Right lobe of liver (tissue), 6 donors: ENCODE measurements around the gene CDX2. TPM values are rescaled to one million over a fixed set of nuclear protein-coding genes. Genes with fewer than 3 reads are reported as not detected.

Experiments
- ATAC-seq, 4 donors: fragments of 200-7000 bp; cut with Tn5 transposase; one replicate each; pipeline ENCODE4 v1.9.1; 2020; ENCODE audit warnings: mild to moderate bottlenecking in 4 of 4, moderate library complexity in 4 of 4
- DNase-seq, 3 donors: peaks; one replicate each; pipeline ENCODE4 v3.0.0-alpha.2; 2020
- H3K27ac ChIP-seq, 3 donors: fragments of 200-600 bp; one replicate each; pipeline ENCODE4 v1.8.0; 2022
- H3K27me3 ChIP-seq, 2 donors: fragments of 200-600 bp; one replicate each; pipeline ENCODE4 v1.8.0; 2022
- H3K36me3 ChIP-seq, 4 donors: fragments of 200-600 bp; sonication (generic) in 1 of 4; one replicate each; pipeline versions ENCODE4 v1.5.1 to v1.8.0; 2017 to 2022; ENCODE audit warnings: control low read depth in 1 of 4
- H3K4me1 ChIP-seq, 4 donors: fragments of 200-600 bp; sonication (generic) in 1 of 4; one replicate each; pipeline versions ENCODE4 v1.5.1 to v1.8.0; 2017 to 2022; ENCODE audit warnings: control low read depth in 1 of 4
- H3K4me3 ChIP-seq, 3 donors: fragments of 200-600 bp; one replicate each; pipeline ENCODE4 v1.8.0; 2022
- H3K9me3 ChIP-seq, 4 donors: fragments of 200-600 bp; sonication (generic) in 1 of 4; one replicate each; pipeline versions ENCODE4 v1.5.1 to v1.8.0; 2017 to 2022; ENCODE audit warnings: control low read depth in 1 of 4
- POLR2A ChIP-seq: fragments of 450-650 bp; IDR thresholded peaks from one replicate; pipeline ENCODE4 v1.6.1; 2017; ENCODE audit warnings: antibody characterized with exemption, mild to moderate bottlenecking
- WGBS: methylation state at CpG from one replicate; pipeline ENCODE4 v1.1.6; 2018; ENCODE audit warnings: low coverage, low lambda C conversion rate; ENCODE audit not compliant: insufficient coverage; ENCODE audit errors: missing lambda C conversion rate; 5-methylcytosine and 5-hydroxymethylcytosine counted together
- intact Hi-C, 2 donors: fragments of 100-400 bp; cut with DNase I; formaldehyde crosslinking; loops; one replicate each; pipeline versions ENCODE4 v1.11.2 to v1.14.1; 2022
- total RNA-seq, 6 experiments: library from RNA; depleted of rRNA in 2 of 6; stranded (reverse); fragments of >200 nt in 2 of 6; fragmentation: NEBNext Ultra II Directional in 3 of 6; extraction: Animal tissue kit (Norgen Biotek cat#: 25700) in 3 of 6; gene quantifications; one replicate each; pipeline versions ENCODE4 v1.1.0 to v1.2.4, GENCODE V29; 2016 to 2023
- TF ChIP-seq, protein P1 (sequence below), 4 donors: fragments of 200-600 bp in 3 of 4; fragments of 450-650 bp in 1 of 4; IDR thresholded peaks; one replicate each; pipeline versions ENCODE4 v1.5.1 to v1.8.0; 2016 to 2022; ENCODE audit warnings: antibody characterized with exemption in 4 of 4, mild to moderate bottlenecking in 2 of 4
- donor health status: DM: no; HTN: yes; CAD: no.
- donor health status: DM: no; HTN: no; CAD: no.
- donor health status: DM: no; HTN: no; CAD: no.
- donor health status: DM: no; HTN: yes; CAD: no.
- donor health status: DM: no; HTN: yes; CAD: no.

CDX2 gene
- total RNA-seq, 6 experiments from 2014 or later, result not detected

GRCh38 chr13:27955014-27955591 is 14.0 kb downstream of the CDX2 start:
- Histone ChIP-seq H3K4me3 (peak overlapping the region in 2 of 3 donors; percentile 66 to 67), H3K9me3 (no peaks in the 10 kb centered on the region), H3K4me1 (peaks cover 0 to 11% (median 3%) of the 10 kb centered on the region in 4 donors), H3K36me3 (no peaks in the 10 kb centered on the region), H3K27ac (peak overlapping the region in 1 of 3 donors; percentile 98), H3K27me3 (no peaks in the 10 kb centered on the region)
- no peak for DNase-seq
- no peak for ATAC-seq
- TF ChIP-seq POLR2A, result no peak
- TF ChIP-seq, protein P1, sequence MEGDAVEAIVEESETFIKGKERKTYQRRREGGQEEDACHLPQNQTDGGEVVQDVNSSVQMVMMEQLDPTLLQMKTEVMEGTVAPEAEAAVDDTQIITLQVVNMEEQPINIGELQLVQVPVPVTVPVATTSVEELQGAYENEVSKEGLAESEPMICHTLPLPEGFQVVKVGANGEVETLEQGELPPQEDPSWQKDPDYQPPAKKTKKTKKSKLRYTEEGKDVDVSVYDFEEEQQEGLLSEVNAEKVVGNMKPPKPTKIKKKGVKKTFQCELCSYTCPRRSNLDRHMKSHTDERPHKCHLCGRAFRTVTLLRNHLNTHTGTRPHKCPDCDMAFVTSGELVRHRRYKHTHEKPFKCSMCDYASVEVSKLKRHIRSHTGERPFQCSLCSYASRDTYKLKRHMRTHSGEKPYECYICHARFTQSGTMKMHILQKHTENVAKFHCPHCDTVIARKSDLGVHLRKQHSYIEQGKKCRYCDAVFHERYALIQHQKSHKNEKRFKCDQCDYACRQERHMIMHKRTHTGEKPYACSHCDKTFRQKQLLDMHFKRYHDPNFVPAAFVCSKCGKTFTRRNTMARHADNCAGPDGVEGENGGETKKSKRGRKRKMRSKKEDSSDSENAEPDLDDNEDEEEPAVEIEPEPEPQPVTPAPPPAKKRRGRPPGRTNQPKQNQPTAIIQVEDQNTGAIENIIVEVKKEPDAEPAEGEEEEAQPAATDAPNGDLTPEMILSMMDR (IDR thresholded peaks at IDR 0.05), result no peak
- WGBS, result 66% methylated on average over 11 of the region's 11 CpGs
- intact Hi-C loops, result no loop called here

- no peaks in the 10 kb centered on the region for H3K36me3 ChIP-seq
- peak overlapping the region; percentile 55 to 67 (median 66) for H3K4me3 ChIP-seq
- intact Hi-C loops, result loop anchor here in 1 of 2 donors (5.0 kb wide), 1 partner anchor 122 kb away; no protein-coding TSS in a partner anchor
- H3K27ac ChIP-seq, result peak overlapping the region; percentile 89 to 98 (median 96)
- under 1% methylated on average over 11 of the region's 56 CpGs for WGBS
- ATAC-seq, result peak; percentile 59 to 76 (median 72)
- H3K9me3 ChIP-seq, result no peaks in the 10 kb centered on the region
- DNase-seq, result peak; percentile 69 to 70 (median 69)
- no peaks in the 10 kb centered on the region for H3K27me3 ChIP-seq
- TF ChIP-seq, protein P1 (IDR thresholded peaks at IDR 0.05), result no peak
- TF ChIP-seq POLR2A, result peak; percentile 54
- H3K4me1 ChIP-seq, result peaks cover 0 to 11% (median 3%) of the 10 kb centered on the region in 4 donors
Measured at GRCh38 chr13:27954406-27954851, 14.7 kb downstream of the CDX2 start.

GRCh38 chr13:27953676-27954405 is 15.3 kb downstream of the CDX2 start:
- DNase-seq (peak; percentile 85 to 88 (median 87)), ATAC-seq (peak; percentile 83 to 92 (median 90))
- WGBS, result no CpG with 5 or more reads among the region's 71 CpGs
- Histone ChIP-seq H3K27ac (peak overlapping the region; percentile 89 to 98 (median 96)), H3K27me3 (no peaks in the 10 kb centered on the region), H3K36me3 (no peaks in the 10 kb centered on the region), H3K4me3 (peak overlapping the region; percentile 55 to 67 (median 66)), H3K4me1 (peaks cover 0 to 11% (median 3%) of the 10 kb centered on the region in 4 donors), H3K9me3 (no peaks in the 10 kb centered on the region)
- peak; percentile 47 for TF ChIP-seq POLR2A
- TF ChIP-seq, protein P1 (IDR thresholded peaks at IDR 0.05), result peak; percentile 91 to 98 (median 94)
- intact Hi-C loops, result loop anchor here in 1 of 2 donors (5.0 kb wide), 1 partner anchor 122 kb away; no protein-coding TSS in a partner anchor

GRCh38 chr13:27952876-27953675 is 16.0 kb downstream of the CDX2 start:
- no peaks in the 10 kb centered on the region for H3K36me3 ChIP-seq
- H3K4me1 ChIP-seq, result peaks cover 0 to 11% (median 3%) of the 10 kb centered on the region in 4 donors
- peak overlapping the region; percentile 55 to 67 (median 66) for H3K4me3 ChIP-seq
- peak overlapping the region; percentile 89 to 98 (median 96) for H3K27ac ChIP-seq
- TF ChIP-seq, protein P1 (IDR thresholded peaks at IDR 0.05), result no peak
- TF ChIP-seq POLR2A, result no peak
- WGBS, result 5% methylated on average over 24 of the region's 30 CpGs
- H3K27me3 ChIP-seq, result no peaks in the 10 kb centered on the region
- no peaks in the 10 kb centered on the region for H3K9me3 ChIP-seq
- ATAC-seq (peak; percentile 65 to 75 (median 70)), DNase-seq (peak; percentile 74 to 88 (median 87))
- intact Hi-C loops, result loop anchor here in 1 of 2 donors (5.0 kb wide), 1 partner anchor 121 kb away; no protein-coding TSS in a partner anchor
